Left hindlimb (tissue), 1 donor: ENCODE measurements around the gene PPP4C.

Experiments used
- DNase-seq: peaks from one replicate; pipeline ENCODE4 v3.0.0-alpha.2; 2018

PPP4C gene

DNA sequence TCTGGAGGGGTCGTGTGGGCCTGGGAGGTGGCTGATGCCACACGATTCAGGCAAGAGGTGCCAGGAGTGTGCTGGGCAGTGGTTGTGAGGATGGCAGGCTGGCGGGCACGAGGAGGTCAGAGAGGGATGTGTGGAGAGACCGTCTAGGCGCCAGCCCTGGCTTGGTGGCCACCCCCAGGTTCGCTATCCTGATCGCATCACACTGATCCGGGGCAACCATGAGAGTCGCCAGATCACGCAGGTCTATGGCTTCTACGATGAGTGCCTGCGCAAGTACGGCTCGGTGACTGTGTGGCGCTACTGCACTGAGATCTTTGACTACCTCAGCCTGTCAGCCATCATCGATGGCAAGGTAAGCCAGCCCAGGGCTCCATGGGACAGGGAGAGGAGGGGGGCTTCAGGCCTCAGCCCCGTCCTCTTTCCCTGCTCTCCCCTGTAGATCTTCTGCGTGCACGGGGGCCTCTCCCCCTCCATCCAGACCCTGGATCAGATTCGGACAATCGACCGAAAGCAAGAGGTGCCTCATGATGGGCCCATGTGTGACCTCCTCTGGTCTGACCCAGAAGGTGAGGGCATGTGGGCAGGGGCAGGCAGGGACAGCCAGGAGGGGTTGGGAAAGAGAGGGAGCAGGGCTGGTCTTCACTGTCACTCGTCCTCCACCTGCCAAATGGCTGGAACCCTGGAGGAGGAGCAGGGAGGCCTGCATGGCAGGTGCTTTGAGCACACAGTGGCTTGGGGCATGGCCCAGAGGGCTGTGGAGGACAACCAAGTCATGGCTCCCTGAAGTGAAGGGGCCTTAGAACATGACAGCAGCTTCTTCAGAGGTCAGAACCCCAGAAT lies 7.6 kb downstream of the PPP4C start:
- no peak for DNase-seq

GRCh38 chr16:30084096-30084815 lies 8.5 kb downstream of the PPP4C start:
- no peak for DNase-seq

- no peak for DNase-seq
These were observed 9.0 kb downstream of the PPP4C start for GRCh38 chr16:30084816-30085159.

GRCh38 chr16:30085247-30085646 lies 9.5 kb downstream of the PPP4C start:
- no peak for DNase-seq

GRCh38 chr16:30085820-30086219 lies 10.0 kb downstream of the PPP4C start:
- DNase-seq = no peak

DNA sequence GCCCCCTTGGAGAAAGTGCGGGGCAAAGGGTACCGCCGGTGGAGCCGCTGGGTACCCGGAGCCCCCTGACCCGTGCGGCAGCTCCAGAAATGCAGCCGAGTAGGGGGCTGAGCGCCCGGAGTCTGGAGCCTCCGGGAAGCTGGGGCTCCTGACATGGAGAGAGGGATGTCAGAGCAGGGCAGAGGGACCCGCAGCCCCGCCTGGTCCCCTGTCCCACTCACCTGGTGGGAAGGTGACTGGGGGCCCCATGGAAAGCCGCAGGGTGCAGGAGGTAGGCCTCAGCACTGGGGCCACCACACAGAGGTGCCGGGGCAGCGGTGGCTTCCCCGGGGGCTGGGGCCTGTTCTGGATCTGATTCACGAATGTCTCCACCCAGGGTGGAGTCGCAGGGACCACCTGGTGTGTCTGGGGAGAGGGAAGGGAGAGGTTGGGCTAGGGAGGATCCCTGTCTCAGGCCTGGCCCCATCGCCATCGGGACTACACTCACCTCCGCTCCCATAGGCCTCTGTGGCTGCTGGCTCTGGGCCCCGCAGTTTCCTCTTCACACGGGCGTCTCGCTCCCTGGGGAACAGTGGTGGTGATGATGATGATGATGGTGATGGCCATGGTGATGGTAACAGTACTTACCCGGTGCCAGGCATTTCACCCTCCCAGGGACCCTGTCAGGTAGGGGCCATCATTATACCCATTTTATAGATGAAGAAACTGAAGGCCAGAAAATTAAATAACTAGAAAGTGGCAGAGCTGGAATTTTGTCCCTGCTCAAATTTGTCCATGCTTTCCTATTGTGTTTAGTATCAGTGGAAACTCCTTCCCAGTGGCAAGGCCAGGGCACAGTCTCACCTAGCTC lies 10.7 kb downstream of the PPP4C start:
- no peak for DNase-seq

DNA sequence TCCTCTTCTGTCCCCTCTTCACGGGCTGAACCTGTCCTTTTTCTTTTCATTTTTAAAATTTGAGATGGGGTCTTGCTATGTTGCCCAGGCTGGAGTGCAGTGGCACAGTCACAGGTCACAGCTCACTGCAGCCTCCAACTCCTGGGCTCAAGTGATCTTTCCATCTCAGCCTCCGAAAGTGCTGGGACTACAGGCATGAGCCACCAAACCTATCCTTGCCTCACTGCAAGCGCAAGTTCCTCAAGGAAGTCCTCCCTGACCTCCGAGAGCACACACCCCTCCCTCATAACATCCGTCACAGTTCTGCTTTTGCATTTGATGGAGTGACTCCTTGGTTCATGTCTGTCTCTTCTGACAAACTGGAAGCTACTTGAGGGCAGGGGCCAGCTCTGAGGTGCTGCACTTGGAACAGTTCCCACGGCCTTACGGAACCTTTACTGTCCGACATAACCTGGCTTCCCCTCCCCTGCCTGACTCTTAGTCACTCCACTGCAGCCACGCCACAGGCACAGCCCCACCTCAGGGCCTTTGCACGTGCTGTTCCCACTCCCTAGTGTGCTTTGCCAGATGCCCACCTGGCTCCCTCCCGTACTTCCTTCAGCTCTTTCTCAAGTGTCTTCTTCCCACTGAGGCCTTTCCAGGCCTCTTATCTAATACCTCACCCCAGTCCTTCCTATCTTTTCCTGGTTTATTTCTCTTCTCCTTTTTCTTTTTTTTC lies 11.5 kb downstream of the PPP4C start:
- DNase-seq = no peak

- DNase-seq = no peak
These were observed 12.5 kb downstream of the PPP4C start for GRCh38 chr16:30088237-30088831.

DNA sequence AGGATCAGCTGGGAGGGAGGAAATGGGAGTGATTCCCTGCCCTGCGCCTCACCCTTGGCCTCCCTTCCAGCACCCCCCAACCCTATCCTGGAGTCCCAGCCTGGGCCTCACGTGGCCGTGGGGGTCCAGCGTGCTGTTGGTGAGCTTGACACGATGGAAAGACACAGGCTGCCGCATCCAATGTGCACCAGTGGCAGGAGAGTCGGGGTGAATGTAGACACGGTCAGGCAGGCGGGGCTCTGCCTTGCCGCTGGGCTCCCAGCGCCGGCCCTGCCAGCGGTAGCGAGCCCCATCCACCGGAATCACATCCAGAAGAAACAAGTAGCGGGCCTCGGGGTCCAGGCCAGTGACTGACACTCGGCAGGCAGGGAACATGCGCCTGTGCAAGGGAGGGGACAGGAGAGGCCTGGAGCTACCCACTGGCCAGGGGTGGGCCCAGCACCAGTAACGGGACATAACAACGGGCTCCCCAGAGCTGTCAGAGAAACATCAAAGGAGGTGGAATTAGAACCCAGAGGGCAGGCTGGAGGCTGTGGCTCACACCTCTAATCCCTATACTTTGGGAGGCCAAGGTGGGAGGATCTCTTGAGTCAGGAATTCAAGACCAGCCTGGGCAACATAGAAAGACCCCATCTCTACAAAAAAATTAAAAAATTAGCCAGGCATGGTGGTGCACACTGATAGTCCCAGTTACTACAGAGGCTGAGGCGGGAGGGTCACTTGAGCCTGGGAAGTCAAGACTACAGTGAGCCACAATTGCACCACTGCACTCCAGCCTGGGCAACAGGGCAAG lies 13.2 kb downstream of the PPP4C start:
- no peak for DNase-seq

DNA sequence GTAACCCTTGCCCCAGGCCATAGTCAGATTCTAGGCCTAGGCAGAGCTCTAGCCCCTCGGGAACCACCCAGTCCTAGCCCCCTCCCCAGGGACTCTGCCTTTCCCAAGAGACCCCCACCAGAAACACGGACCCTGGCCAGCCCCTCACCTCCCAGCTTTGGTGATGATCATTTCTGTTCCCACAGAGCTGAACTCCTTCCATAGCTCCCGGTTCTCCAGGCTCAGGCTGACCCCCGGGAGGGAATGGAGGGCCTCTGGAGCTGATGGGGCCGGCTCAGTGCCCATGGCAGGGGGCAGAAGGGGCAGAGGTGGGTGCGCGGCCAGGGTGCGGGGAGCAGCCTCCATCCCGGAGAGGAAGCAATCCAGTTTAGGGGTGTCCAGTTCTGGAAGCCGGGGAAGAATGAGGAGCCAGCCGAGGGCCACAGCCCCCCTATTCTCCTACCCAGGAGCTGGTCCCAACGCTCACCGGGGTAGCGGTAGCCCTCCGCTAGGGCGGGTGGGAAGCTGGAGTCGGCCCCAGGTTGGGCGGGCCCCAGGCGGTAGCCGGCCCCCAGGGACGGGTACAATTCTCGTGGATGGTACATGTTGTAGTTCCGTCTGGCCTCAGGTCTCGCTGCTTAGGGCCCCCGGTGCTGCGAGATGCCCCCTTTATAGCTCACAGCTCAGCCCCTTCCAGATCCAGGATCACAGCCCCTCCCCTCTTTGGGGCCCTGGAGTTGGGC lies 15.0 kb downstream of the PPP4C start:
- no peak for DNase-seq

GRCh38 chr16:30091474-30092372 lies 15.9 kb downstream of the PPP4C start, which contains the start of gene TBX6:
TBX6 (minus strand) TSS chr16:30091924; CDS start chr16:30091193, 731 bp downstream.
- peak; percentile 94 for DNase-seq

GRCh38 chr16:30092373-30093010 lies 16.7 kb downstream of the PPP4C start:
- peak; percentile 75 for DNase-seq

DNA sequence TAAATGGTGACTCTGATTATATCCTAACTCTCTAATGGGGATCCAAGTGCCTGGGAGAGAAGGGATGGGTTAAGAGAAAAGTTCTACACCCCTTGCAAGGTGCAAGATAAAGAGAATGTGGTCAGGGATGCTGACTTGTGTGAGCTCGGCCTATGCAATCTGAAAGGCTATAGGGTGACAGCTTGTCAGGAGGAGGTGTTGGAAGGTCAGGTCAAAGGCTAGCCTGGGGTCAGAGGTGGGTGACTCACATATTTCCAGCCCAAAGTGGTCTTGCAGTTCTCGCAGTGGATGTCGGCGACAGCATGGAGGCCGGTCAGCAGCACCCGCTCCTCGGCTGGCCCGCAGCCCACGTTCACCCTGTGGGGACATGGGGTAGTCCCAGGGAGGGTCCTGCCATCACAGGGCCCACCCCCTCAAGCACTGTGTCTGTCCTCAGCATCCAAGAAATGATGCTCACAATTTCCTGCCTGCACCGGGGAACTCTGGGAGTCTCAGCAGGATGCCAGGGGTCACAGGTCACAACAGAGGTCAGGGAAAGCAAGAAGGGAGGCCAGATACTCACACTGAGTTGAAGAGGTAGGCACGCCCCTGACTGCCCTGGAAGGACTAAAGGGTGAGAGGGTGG lies 18.9 kb downstream of the PPP4C start:
- no peak for DNase-seq

- DNase-seq = no peak
These were observed 19.6 kb downstream of the PPP4C start for GRCh38 chr16:30095166-30096078.

DNA sequence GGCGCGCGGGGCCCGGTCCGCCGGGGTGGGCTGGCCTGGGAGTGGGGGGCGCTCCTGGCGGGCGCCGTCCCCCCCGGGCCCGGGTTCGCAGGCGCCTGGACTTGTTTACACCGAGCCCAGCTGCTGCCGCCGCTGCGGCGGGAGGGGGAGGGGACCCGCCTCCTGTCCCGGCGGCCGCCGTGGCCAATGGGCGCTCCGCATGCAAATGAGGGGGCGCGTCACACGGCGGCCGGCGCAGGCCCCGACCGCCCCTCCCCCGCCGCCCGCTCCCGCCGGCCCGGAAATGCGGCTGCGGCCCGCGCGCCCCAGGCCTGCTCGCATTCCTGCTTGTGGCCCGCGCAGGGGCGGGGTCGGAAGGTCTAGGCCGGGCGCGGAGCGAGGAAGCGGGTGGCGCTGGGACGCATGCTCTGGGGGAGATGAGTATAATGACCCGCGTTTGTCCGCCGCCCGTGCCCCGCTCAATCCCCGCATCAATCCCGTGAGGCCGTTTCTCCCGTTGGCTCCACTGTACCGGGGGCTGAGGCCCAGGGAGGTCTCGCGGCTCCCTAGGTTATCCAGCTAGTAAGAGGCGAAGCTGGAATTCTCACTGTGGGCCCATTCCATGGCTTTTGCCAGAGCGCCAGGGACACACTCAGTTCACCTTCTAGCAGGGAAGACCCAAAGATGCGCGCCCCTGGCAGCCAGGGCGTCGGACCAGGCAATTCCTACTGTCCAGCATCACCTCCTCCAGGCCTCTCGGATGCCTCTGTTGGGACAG lies 20.5 kb downstream of the PPP4C start, which contains the start of gene YPEL3:
YPEL3 (minus strand) TSS at position 109 of the 757 bp plus-strand sequence. CDS start 731 bp downstream, outside the sequence.
- DNase-seq = peak; percentile 94

GRCh38 chr16:30096862-30097563 lies 21.2 kb downstream of the PPP4C start:
- DNase-seq = no peak
